IMR-90 (cell line): ENCODE results near the gene CCDC17. TPM values are rescaled to one million over a fixed set of nuclear protein-coding genes. Genes with fewer than 3 reads are reported as not detected.

Experiments
- ATAC-seq: fragments of 200-7000 bp; cut with Tn5 transposase; 2 replicates; pipeline ENCODE4 v1.9.1; 2020; ENCODE audit warnings: low read depth, mild to moderate bottlenecking, moderate library complexity
- BruUV-seq: library from RNA; stranded (reverse); fragments of 400-500 nt; replicated peaks from 2 replicates; lab custom pipeline; 2021; lab: Mats Ljungman, UMichigan
- CTCF ChIA-PET: fragments of 300-600 bp; formaldehyde crosslinking; extraction: SDS; loops from one replicate; lab custom pipeline; 2021; ENCODE audit warnings: antibody characterized with exemption; lab: Yijun Ruan, JAX
- POLR2A ChIA-PET: fragments of 300-600 bp; sonication (Branson Sonifier 250); formaldehyde crosslinking; loops from one replicate; lab custom pipeline; 2022; ENCODE audit warnings: antibody characterized with exemption; ENCODE audit not compliant: unreplicated experiment; lab: Charles Lee
- DNase-seq: peaks from one replicate; pipeline ENCODE4 v3.0.0; 2013
- H2AFZ ChIP-seq: replicated peaks from 2 replicates; pipeline ENCODE3; 2013; ENCODE audit warnings: low read length, mild to moderate bottlenecking; ENCODE audit not compliant: poor library complexity
- H2AK5ac ChIP-seq: 2 replicates; pipeline ENCODE4 v1.6.1; 2013; ENCODE audit warnings: low read depth, low read length, inconsistent platforms
- H2AK9ac ChIP-seq: replicated peaks from 2 replicates; pipeline ENCODE3; 2013; ENCODE audit warnings: mild to moderate bottlenecking, low read depth, low read length, moderate library complexity; ENCODE audit not compliant: poor library complexity
- H2BK120ac ChIP-seq: 2 replicates; pipeline ENCODE4 v1.6.1; 2013; ENCODE audit warnings: low read depth, low read length, inconsistent platforms
- H2BK15ac ChIP-seq: 3 replicates; pipeline ENCODE4 v1.6.1; 2013; ENCODE audit warnings: low read depth, low read length, inconsistent platforms
- H2BK20ac ChIP-seq: 2 replicates; pipeline ENCODE4 v1.6.1; 2013; ENCODE audit warnings: low read depth, mild to moderate bottlenecking, inconsistent platforms, low read length, moderate library complexity
- H2BK5ac ChIP-seq: 2 replicates; pipeline ENCODE4 v1.6.1; 2013; ENCODE audit warnings: mild to moderate bottlenecking, low read depth, low read length, inconsistent platforms; ENCODE audit not compliant: poor library complexity, severe bottlenecking
- H3K14ac ChIP-seq: replicated peaks from 2 replicates; pipeline ENCODE4 v1.6.1; 2013; ENCODE audit warnings: low read depth, low read length, inconsistent platforms
- H3K18ac ChIP-seq: 2 replicates; pipeline ENCODE4 v1.6.1; 2013; ENCODE audit warnings: low read depth, low read length, control low read depth
- H3K23ac ChIP-seq: 2 replicates; pipeline ENCODE4 v1.6.1; 2013; ENCODE audit warnings: low read depth, low read length, inconsistent platforms
- H3K27ac ChIP-seq: 2 replicates; pipeline ENCODE4 v1.5.1; 2013; ENCODE audit warnings: mild to moderate bottlenecking, control low read depth, low read length; ENCODE audit not compliant: insufficient read depth
- H3K27me3 ChIP-seq: 2 replicates; pipeline ENCODE4 v1.6.1; 2013; ENCODE audit warnings: low read length; ENCODE audit not compliant: control insufficient read depth, insufficient read depth
- H3K36me3 ChIP-seq: 2 replicates; pipeline ENCODE4 v1.6.1; 2013; ENCODE audit warnings: low read length, mixed read lengths; ENCODE audit not compliant: control insufficient read depth, insufficient read depth
- H3K4ac ChIP-seq: 2 replicates; pipeline ENCODE4 v1.6.1; 2013; ENCODE audit warnings: low read depth, low read length, inconsistent platforms
- H3K4me1 ChIP-seq: 2 replicates; pipeline ENCODE4 v1.6.1; 2013; ENCODE audit warnings: low read length, mixed read lengths; ENCODE audit not compliant: control insufficient read depth, insufficient read depth
- H3K4me2 ChIP-seq: 2 replicates; pipeline ENCODE4 v1.6.1; 2013; ENCODE audit warnings: low read depth, mild to moderate bottlenecking, control low read depth, low read length, moderate library complexity
- H3K4me3 ChIP-seq: 2 replicates; pipeline ENCODE4 v1.5.1; 2013; ENCODE audit warnings: low read depth, mild to moderate bottlenecking, control low read depth, low read length, moderate library complexity; ENCODE audit not compliant: insufficient read depth
- H3K56ac ChIP-seq: 2 replicates; pipeline ENCODE4 v1.6.1; 2013; ENCODE audit warnings: low read length, inconsistent platforms; ENCODE audit not compliant: insufficient read depth; ENCODE audit errors: extremely low read depth
- H3K79me1 ChIP-seq, 2 experiments: 2 replicates each; pipeline ENCODE4 v1.6.1; 2013; ENCODE audit warnings: low read length in 2 of 2, inconsistent platforms in 1 of 2, low read depth in 1 of 2
- H3K9ac ChIP-seq: 2 replicates; pipeline ENCODE4 v1.6.1; 2013; ENCODE audit warnings: low read depth, low read length, control low read depth
- H3K9me1 ChIP-seq: 2 replicates; pipeline ENCODE4 v1.6.1; 2013; ENCODE audit warnings: low read length, inconsistent platforms; ENCODE audit not compliant: insufficient read depth
- H3K9me3 ChIP-seq: 2 replicates; pipeline ENCODE4 v1.6.1; 2013; ENCODE audit warnings: low read length; ENCODE audit not compliant: control insufficient read depth, insufficient read depth
- H4K20me1 ChIP-seq: 2 replicates; pipeline ENCODE4 v1.6.1; 2013; ENCODE audit warnings: low read length, inconsistent platforms; ENCODE audit not compliant: insufficient read depth
- H4K5ac ChIP-seq: 2 replicates; pipeline ENCODE4 v1.6.1; 2013; ENCODE audit warnings: mild to moderate bottlenecking, low read depth, low read length, control low read depth
- H4K8ac ChIP-seq, 2 experiments: 2 replicates each; pipeline ENCODE4 v1.6.1; 2013; ENCODE audit warnings: low read depth in 2 of 2, low read length in 2 of 2, control low read depth in 1 of 2, inconsistent platforms in 1 of 2
- H4K91ac ChIP-seq: 2 replicates; pipeline ENCODE4 v1.6.1; 2013; ENCODE audit warnings: low read depth, low read length, inconsistent platforms; ENCODE audit not compliant: insufficient read depth
- RFX5 ChIP-seq: IDR thresholded peaks from 2 replicates; pipeline ENCODE4 v1.8.0; 2012; ENCODE audit warnings: low read depth, mild to moderate bottlenecking, low read length, moderate library complexity
- SMC3 ChIP-seq: fragments of 150-350 bp; IDR thresholded peaks from 2 replicates; pipeline ENCODE4 v1.6.1; 2016; ENCODE audit warnings: low read depth, mild to moderate bottlenecking, antibody characterized with exemption, low read length, moderate library complexity
- WGBS, 2 experiments: methylation state at CpG; one replicate each; pipeline versions ENCODE4 v1.1.5 to v1.1.7; 2013; ENCODE audit warnings: missing lambda C conversion rate in 2 of 2; ENCODE audit not compliant: insufficient read length in 1 of 2; ENCODE audit errors: extremely low coverage in 2 of 2; 5-methylcytosine and 5-hydroxymethylcytosine counted together
- dilution Hi-C: fragments of 300-500 bp; cut with HindIII; formaldehyde crosslinking; loops from one replicate; pipeline ENCODE4 v1.14.3; 2018; ENCODE audit warnings: low sequenced_read_pairs; ENCODE audit not compliant: unreplicated experiment
- in situ Hi-C: fragments of 300-500 bp; cut with MboI; formaldehyde crosslinking; loops from 3 replicates; pipeline ENCODE4 v1.14.3; 2019; ENCODE audit warnings: low sequenced_read_pairs, inconsistent platforms, mixed read lengths
- intact Hi-C: fragments of 100-400 bp; cut with micrococcal nuclease; formaldehyde crosslinking; loops from 2 replicates; pipeline ENCODE4 v1.10.0; 2022
- polyA plus RNA-seq, 3 experiments: library from polyadenylated mRNA; depleted of rRNA; stranded (reverse); fragments of >200 nt; gene quantifications; 2 replicates each; pipeline ENCODE4 v1.2.3, GENCODE V29; 2012; ENCODE audit warnings: low replicate concordance in 1 of 3
- total RNA-seq: library from RNA; depleted of rRNA; stranded (reverse); fragments of >200 nt; gene quantifications from 2 replicates; pipeline ENCODE4 v1.2.3, GENCODE V29; 2012

Gene CCDC17
- total and polyA plus RNA-seq, 2 of the 4 experiments (the other 2 are of a cell fraction): 0.18 to 0.26 TPM

GRCh38 chr1:45619149-45619921, 4.5 kb downstream of the CCDC17 start:
- H2AK5ac ChIP-seq: no peak overlapping the region
- no peak overlapping the region for H3K56ac ChIP-seq
- no peaks in the 10 kb centered on the region; the same call in 1 of the 2 replicates for H3K4me1 ChIP-seq
- H3K9ac ChIP-seq: no peak overlapping the region
- H2AFZ ChIP-seq: no peak overlapping the region
- H3K4me2 ChIP-seq: no peak overlapping the region
- CTCF ChIA-PET: no interaction called here
- WGBS, 2 experiments: 88% methylated on average over 3 of the region's 8 CpGs; no CpG with 5 or more reads in 1 of the 2 experiments
- dilution Hi-C loops: no loop called here
- H4K5ac ChIP-seq: no peak overlapping the region
- BruUV-seq: no TSS peak
- no peaks in the 10 kb centered on the region for H3K27me3 ChIP-seq
- H2BK120ac ChIP-seq: no peak overlapping the region
- H3K27ac ChIP-seq: no peak overlapping the region
- H4K91ac ChIP-seq: no peak overlapping the region
- H4K20me1 ChIP-seq: peaks cover 5% of the 10 kb centered on the region; the same call in 1 of the 2 replicates
- peaks cover 6% of the 10 kb centered on the region; the same call in 1 of the 2 replicates for H3K9me1 ChIP-seq
- no peak overlapping the region for H2AK9ac ChIP-seq
- ATAC-seq: no peak
- no peak overlapping the region for H3K4ac ChIP-seq
- no peak overlapping the region for H4K8ac ChIP-seq
- TF ChIP-seq RFX5 (no peak), SMC3 (no peak)
- H2BK5ac ChIP-seq: no peak overlapping the region
- no peak overlapping the region for H3K18ac ChIP-seq
- no peak overlapping the region for H3K23ac ChIP-seq
- H2BK20ac ChIP-seq: no peak overlapping the region
- no peak overlapping the region for H2BK15ac ChIP-seq
- intact Hi-C loops: no loop called here
- H3K79me1 ChIP-seq: peaks cover 3 to 9% of the 10 kb centered on the region in 2 experiments; a peak in 1 of 4 replicates
- peaks cover 44% of the 10 kb centered on the region for H3K36me3 ChIP-seq
- no peak overlapping the region for H3K14ac ChIP-seq
- no peak overlapping the region for H3K4me3 ChIP-seq
- POLR2A ChIA-PET: interaction anchor here (0.7 kb wide), 1 partner anchor 1103 kb away, joined by 4 read pairs; no protein-coding TSS in a partner anchor
- no peaks in the 10 kb centered on the region for H3K9me3 ChIP-seq
- no peak for DNase-seq
- in situ Hi-C loops: no loop called here
